8988T (cell line): ENCODE measurements around the gene RNU6-1.

Experiments
- DNase-seq: peaks from one replicate; pipeline ENCODE4 v3.0.0; 2011

RNU6-1 gene

GRCh38 chr15:67820122-67820991, 19.5 kb downstream of the RNU6-1 start:
- no peak for DNase-seq

GRCh38 chr15:67819636-67820035, 20.2 kb downstream of the RNU6-1 start:
- DNase-seq = no peak

GRCh38 chr15:67818464-67818863, 21.4 kb downstream of the RNU6-1 start:
- no peak for DNase-seq

GRCh38 chr15:67816668-67817067, 23.2 kb downstream of the RNU6-1 start:
- no peak for DNase-seq

DNA sequence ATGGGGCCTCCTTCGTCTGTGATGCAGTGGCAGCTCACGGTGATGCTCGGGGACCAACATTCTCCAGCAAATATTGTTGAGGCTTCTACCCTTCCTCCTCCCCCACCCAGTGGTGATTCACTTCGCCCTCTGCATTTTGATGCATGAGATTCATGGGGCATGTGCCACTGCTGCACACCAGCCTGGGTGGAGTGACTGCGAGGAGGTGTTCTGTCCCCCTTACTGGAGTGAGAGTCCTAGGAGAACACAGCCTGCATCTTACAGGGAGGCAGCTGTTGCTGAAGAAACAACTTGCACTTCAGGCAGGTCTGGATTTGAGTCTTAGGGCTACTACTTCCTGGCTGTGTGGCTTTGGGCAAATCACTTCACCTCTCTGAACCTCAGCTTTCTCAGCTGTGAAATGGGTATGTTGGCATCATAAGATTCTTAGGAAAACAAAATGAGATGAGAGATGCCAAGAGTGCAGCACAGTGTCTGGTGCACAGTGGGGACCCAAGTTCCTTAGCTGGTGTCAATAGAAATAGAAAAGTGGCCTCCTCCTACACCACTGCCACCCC, 24.7 kb downstream of the RNU6-1 start:
- no peak for DNase-seq

DNA sequence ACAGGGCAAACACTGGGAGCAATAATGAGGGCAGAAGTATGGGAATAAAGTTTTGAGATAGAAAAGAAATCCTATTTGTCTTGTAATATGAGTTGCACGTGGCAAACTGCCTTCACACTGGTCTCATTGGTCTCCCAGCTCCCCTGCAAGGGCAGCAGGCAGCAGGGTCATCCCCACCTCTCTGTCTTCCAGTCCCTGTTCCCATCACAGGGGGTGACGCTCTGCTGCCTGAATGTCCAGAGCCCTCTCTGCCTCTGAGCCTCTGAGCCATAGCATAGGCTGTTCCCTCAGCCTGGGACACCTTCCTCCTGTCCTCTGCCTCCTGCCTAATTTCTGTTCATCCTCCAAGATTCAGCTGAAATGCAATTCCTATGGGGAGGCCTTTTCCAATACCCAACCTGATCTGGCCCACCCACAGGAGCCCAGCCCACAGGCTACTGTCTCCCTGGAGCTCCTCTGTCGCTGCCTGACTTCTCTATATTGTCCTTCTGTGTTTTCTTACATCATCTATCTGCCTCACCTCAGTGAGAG, 26.7 kb downstream of the RNU6-1 start:
- DNase-seq = no peak

GRCh38 chr15:67812241-67812644, 27.6 kb downstream of the RNU6-1 start:
- no peak for DNase-seq

GRCh38 chr15:67809866-67810265, 30.0 kb downstream of the RNU6-1 start:
- no peak for DNase-seq

GRCh38 chr15:67809441-67809840, 30.4 kb downstream of the RNU6-1 start:
- DNase-seq = no peak

GRCh38 chr15:67808821-67809220, 31.0 kb downstream of the RNU6-1 start:
- no peak for DNase-seq

GRCh38 chr15:67807836-67808235, 32.0 kb downstream of the RNU6-1 start:
- DNase-seq = no peak

DNA sequence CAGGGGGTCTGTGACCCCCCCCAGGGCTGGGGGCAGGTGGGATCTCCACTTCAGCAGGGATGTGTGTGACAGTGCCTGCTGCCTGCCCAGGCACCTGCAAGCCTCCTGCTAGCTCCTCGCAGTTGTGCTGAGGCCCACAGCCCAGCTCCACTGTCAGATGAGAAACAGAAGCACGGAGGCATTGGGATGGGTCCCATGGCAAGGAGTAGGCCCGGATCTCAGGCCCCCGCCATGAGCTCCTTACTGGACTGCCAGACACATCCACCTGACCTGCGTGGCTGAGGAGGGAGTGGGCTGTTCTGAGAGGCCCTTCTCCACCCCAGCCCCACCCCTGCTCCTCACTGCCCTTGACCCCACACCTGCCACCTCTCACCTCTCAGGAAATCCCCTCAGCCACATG, 32.7 kb downstream of the RNU6-1 start:
- DNase-seq = no peak

GRCh38 chr15:67806536-67806935, 33.3 kb downstream of the RNU6-1 start:
- DNase-seq = no peak

GRCh38 chr15:67805666-67806516, 34.0 kb downstream of the RNU6-1 start:
- no peak for DNase-seq

DNA sequence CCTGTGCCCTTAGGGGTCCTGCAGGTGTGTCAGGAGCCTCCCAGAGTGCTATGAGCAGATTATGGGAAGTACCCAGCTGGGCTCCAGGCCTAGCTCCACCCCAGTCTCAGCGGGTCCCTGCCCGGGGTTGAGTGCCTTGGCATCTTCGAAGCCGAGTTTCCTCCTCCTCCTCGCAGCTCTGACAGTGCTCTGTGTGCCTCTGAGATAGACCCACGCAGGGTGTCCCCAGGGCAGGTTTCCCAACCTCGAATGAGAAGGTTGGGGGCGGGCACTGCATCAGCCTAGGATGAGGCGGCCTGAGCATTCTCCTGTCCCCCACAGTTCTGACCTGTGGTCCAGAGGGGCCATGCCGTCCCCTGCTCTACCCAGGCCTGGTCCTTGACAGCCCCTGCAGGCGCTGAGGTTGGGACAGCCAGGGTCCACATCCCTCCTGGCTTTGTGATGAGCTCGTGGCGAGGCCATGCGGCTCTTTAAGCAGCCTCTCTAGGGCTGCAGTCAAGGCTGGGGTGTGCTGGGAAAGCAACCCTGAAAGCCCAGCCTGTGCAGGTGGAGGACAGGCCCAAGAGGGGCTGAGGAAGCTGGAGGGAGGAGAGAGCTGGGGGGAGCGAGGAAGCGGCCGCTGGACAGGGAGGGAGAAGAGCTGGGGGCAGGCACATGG, 34.7 kb downstream of the RNU6-1 start:
- DNase-seq = no peak

DNA sequence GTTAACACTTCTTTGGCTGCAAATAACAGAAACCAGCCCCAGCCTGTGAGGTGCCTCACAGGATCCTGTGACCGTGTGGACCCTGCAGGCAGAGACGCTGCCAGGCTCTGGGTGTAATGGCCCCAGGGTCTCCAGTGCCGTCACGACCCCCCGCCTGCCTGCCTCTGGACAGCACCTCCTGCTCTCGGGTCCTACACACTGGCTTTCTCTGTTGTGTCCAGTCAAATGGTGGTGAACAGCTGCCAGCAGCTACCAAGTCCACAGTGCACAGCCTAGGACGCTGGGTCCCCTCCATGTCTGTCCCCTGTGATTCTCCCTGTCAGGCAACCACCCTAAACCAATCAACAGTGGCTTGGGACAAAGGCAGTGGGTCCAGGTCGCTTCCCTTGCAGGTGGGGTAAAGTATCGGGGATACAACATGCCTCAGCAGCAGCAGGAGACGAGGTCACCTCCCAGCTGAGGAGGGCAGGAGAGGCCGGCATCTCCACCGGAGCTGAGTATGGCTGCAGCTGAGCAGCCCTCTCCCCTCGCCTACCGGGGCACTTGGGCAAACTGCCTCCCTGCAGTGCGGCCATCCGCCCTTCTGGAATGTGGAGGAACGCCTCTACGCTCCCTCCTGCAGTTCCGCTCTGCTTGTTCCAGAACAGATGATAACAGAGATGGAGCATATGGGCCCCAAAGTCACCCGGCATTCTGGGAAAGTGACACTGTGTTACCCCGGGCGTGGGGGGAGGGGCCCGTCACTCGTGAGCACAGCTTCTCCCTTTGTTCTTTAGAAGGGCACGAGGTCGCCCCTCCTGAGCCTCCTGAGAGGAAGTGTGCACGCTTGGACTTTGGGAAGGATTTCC, 35.6 kb downstream of the RNU6-1 start:
- no peak for DNase-seq

DNA sequence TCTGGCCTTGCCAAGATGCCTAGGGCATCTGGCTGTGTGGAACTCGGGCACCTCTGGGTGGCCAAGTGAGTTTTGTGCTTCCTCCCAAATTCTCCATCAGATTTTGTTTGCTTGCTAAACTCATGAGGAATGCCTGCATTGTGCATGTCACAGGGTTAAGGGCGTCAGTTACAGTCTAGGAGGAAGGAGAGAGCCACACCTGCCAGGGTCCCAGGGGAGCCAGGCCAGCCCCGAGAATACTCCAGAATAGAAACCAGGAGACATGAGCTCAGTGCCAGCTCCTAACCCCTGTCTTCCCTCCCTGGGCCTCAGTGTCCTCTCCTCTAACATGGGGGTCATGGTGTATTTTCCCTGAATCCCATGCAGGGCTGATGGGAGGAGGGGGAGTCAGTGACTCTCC, 36.5 kb downstream of the RNU6-1 start:
- DNase-seq = no peak

GRCh38 chr15:67801926-67802914, 37.6 kb downstream of the RNU6-1 start:
- no peak for DNase-seq

GRCh38 chr15:67801142-67801541, 38.7 kb downstream of the RNU6-1 start:
- no peak for DNase-seq

- DNase-seq = no peak
Measured at GRCh38 chr15:67799801-67800205, 40.0 kb downstream of the RNU6-1 start.
